IMR-90 (cell line): ENCODE measurements around the gene PTCD1. TPM values are rescaled to one million over a fixed set of nuclear protein-coding genes. Genes with fewer than 3 reads are reported as not detected.

Source experiments
- ATAC-seq: fragments of 200-7000 bp; cut with Tn5 transposase; 2 replicates; pipeline ENCODE4 v1.9.1; 2020; ENCODE audit warnings: low read depth, mild to moderate bottlenecking, moderate library complexity
- BruUV-seq: library from RNA; stranded (reverse); fragments of 400-500 nt; replicated peaks from 2 replicates; lab custom pipeline; 2021; lab: Mats Ljungman, UMichigan
- CTCF ChIA-PET: fragments of 300-600 bp; formaldehyde crosslinking; extraction: SDS; loops from one replicate; lab custom pipeline; 2021; ENCODE audit warnings: antibody characterized with exemption; lab: Yijun Ruan, JAX
- POLR2A ChIA-PET: fragments of 300-600 bp; sonication (Branson Sonifier 250); formaldehyde crosslinking; loops from one replicate; lab custom pipeline; 2022; ENCODE audit warnings: antibody characterized with exemption; ENCODE audit not compliant: unreplicated experiment; lab: Charles Lee
- DNase-seq: peaks from one replicate; pipeline ENCODE4 v3.0.0; 2013
- H2AFZ ChIP-seq: replicated peaks from 2 replicates; pipeline ENCODE3; 2013; ENCODE audit warnings: low read length, mild to moderate bottlenecking; ENCODE audit not compliant: poor library complexity
- H2AK5ac ChIP-seq: 2 replicates; pipeline ENCODE4 v1.6.1; 2013; ENCODE audit warnings: low read depth, low read length, inconsistent platforms
- H2AK9ac ChIP-seq: replicated peaks from 2 replicates; pipeline ENCODE3; 2013; ENCODE audit warnings: mild to moderate bottlenecking, low read depth, low read length, moderate library complexity; ENCODE audit not compliant: poor library complexity
- H2BK120ac ChIP-seq: 2 replicates; pipeline ENCODE4 v1.6.1; 2013; ENCODE audit warnings: low read depth, low read length, inconsistent platforms
- H2BK15ac ChIP-seq: 3 replicates; pipeline ENCODE4 v1.6.1; 2013; ENCODE audit warnings: low read depth, low read length, inconsistent platforms
- H2BK20ac ChIP-seq: 2 replicates; pipeline ENCODE4 v1.6.1; 2013; ENCODE audit warnings: low read depth, mild to moderate bottlenecking, inconsistent platforms, low read length, moderate library complexity
- H2BK5ac ChIP-seq: 2 replicates; pipeline ENCODE4 v1.6.1; 2013; ENCODE audit warnings: mild to moderate bottlenecking, low read depth, low read length, inconsistent platforms; ENCODE audit not compliant: poor library complexity, severe bottlenecking
- H3K14ac ChIP-seq: replicated peaks from 2 replicates; pipeline ENCODE4 v1.6.1; 2013; ENCODE audit warnings: low read depth, low read length, inconsistent platforms
- H3K18ac ChIP-seq: 2 replicates; pipeline ENCODE4 v1.6.1; 2013; ENCODE audit warnings: low read depth, low read length, control low read depth
- H3K23ac ChIP-seq: 2 replicates; pipeline ENCODE4 v1.6.1; 2013; ENCODE audit warnings: low read depth, low read length, inconsistent platforms
- H3K27ac ChIP-seq: 2 replicates; pipeline ENCODE4 v1.5.1; 2013; ENCODE audit warnings: mild to moderate bottlenecking, control low read depth, low read length; ENCODE audit not compliant: insufficient read depth
- H3K27me3 ChIP-seq: 2 replicates; pipeline ENCODE4 v1.6.1; 2013; ENCODE audit warnings: low read length; ENCODE audit not compliant: control insufficient read depth, insufficient read depth
- H3K36me3 ChIP-seq: 2 replicates; pipeline ENCODE4 v1.6.1; 2013; ENCODE audit warnings: low read length, mixed read lengths; ENCODE audit not compliant: control insufficient read depth, insufficient read depth
- H3K4ac ChIP-seq: 2 replicates; pipeline ENCODE4 v1.6.1; 2013; ENCODE audit warnings: low read depth, low read length, inconsistent platforms
- H3K4me1 ChIP-seq: 2 replicates; pipeline ENCODE4 v1.6.1; 2013; ENCODE audit warnings: low read length, mixed read lengths; ENCODE audit not compliant: control insufficient read depth, insufficient read depth
- H3K4me2 ChIP-seq: 2 replicates; pipeline ENCODE4 v1.6.1; 2013; ENCODE audit warnings: low read depth, mild to moderate bottlenecking, control low read depth, low read length, moderate library complexity
- H3K4me3 ChIP-seq: 2 replicates; pipeline ENCODE4 v1.5.1; 2013; ENCODE audit warnings: low read depth, mild to moderate bottlenecking, control low read depth, low read length, moderate library complexity; ENCODE audit not compliant: insufficient read depth
- H3K56ac ChIP-seq: 2 replicates; pipeline ENCODE4 v1.6.1; 2013; ENCODE audit warnings: low read length, inconsistent platforms; ENCODE audit not compliant: insufficient read depth; ENCODE audit errors: extremely low read depth
- H3K79me1 ChIP-seq, 2 experiments: 2 replicates each; pipeline ENCODE4 v1.6.1; 2013; ENCODE audit warnings: low read length in 2 of 2, inconsistent platforms in 1 of 2, low read depth in 1 of 2
- H3K9ac ChIP-seq: 2 replicates; pipeline ENCODE4 v1.6.1; 2013; ENCODE audit warnings: low read depth, low read length, control low read depth
- H3K9me1 ChIP-seq: 2 replicates; pipeline ENCODE4 v1.6.1; 2013; ENCODE audit warnings: low read length, inconsistent platforms; ENCODE audit not compliant: insufficient read depth
- H3K9me3 ChIP-seq: 2 replicates; pipeline ENCODE4 v1.6.1; 2013; ENCODE audit warnings: low read length; ENCODE audit not compliant: control insufficient read depth, insufficient read depth
- H4K20me1 ChIP-seq: 2 replicates; pipeline ENCODE4 v1.6.1; 2013; ENCODE audit warnings: low read length, inconsistent platforms; ENCODE audit not compliant: insufficient read depth
- H4K5ac ChIP-seq: 2 replicates; pipeline ENCODE4 v1.6.1; 2013; ENCODE audit warnings: mild to moderate bottlenecking, low read depth, low read length, control low read depth
- H4K8ac ChIP-seq, 2 experiments: 2 replicates each; pipeline ENCODE4 v1.6.1; 2013; ENCODE audit warnings: low read depth in 2 of 2, low read length in 2 of 2, control low read depth in 1 of 2, inconsistent platforms in 1 of 2
- H4K91ac ChIP-seq: 2 replicates; pipeline ENCODE4 v1.6.1; 2013; ENCODE audit warnings: low read depth, low read length, inconsistent platforms; ENCODE audit not compliant: insufficient read depth
- CEBPB ChIP-seq: IDR thresholded peaks from 2 replicates; pipeline ENCODE4 v1.6.1; 2012; ENCODE audit warnings: low read depth, low read length, improper control_type of control experiment
- CHD1 ChIP-seq: IDR thresholded peaks from 2 replicates; pipeline ENCODE4 v1.6.1; 2012; ENCODE audit warnings: low read depth, low read length, improper control_type of control experiment
- CTCF ChIP-seq: conservative IDR thresholded peaks from 2 replicates; pipeline ENCODE4 v1.5.1; 2012; ENCODE audit warnings: mild to moderate bottlenecking, low read depth, low read length, improper control_type of control experiment
- ELK1 ChIP-seq: fragments of 150-350 bp; IDR thresholded peaks from 2 replicates; pipeline ENCODE4 v1.6.1; 2016; ENCODE audit warnings: low read depth, mild to moderate bottlenecking, low read length, moderate library complexity, borderline replicate concordance
- FOS ChIP-seq: fragments of 150-350 bp; IDR thresholded peaks from 2 replicates; pipeline ENCODE4 v1.6.1; 2016; ENCODE audit warnings: low read depth, low read length
- MAFK ChIP-seq: IDR thresholded peaks from 2 replicates; pipeline ENCODE4 v1.6.1; 2012; ENCODE audit warnings: low read depth, low read length, improper control_type of control experiment
- MAZ ChIP-seq: IDR thresholded peaks from 2 replicates; pipeline ENCODE4 v1.6.1; 2012; ENCODE audit warnings: low read depth, mild to moderate bottlenecking, low read length, improper control_type of control experiment, moderate library complexity, borderline replicate concordance
- MXI1 ChIP-seq: IDR thresholded peaks from 2 replicates; pipeline ENCODE4 v1.6.1; 2012; ENCODE audit warnings: low read depth, mild to moderate bottlenecking, low read length, moderate library complexity, borderline replicate concordance
- POLR2A ChIP-seq: IDR thresholded peaks from 2 replicates; pipeline ENCODE4 v1.6.1; 2012; ENCODE audit warnings: mild to moderate bottlenecking, low read depth, low read length
- RAD21 ChIP-seq: IDR thresholded peaks from 2 replicates; pipeline ENCODE4 v1.6.1; 2012; ENCODE audit warnings: low read length, improper control_type of control experiment
- RCOR1 ChIP-seq: IDR thresholded peaks from 2 replicates; pipeline ENCODE4 v1.6.1; 2012; ENCODE audit warnings: mild to moderate bottlenecking, low read length, improper control_type of control experiment; ENCODE audit not compliant: insufficient replicate concordance
- WGBS, 2 experiments: methylation state at CpG; one replicate each; pipeline versions ENCODE4 v1.1.5 to v1.1.7; 2013; ENCODE audit warnings: missing lambda C conversion rate in 2 of 2; ENCODE audit not compliant: insufficient read length in 1 of 2; ENCODE audit errors: extremely low coverage in 2 of 2; 5-methylcytosine and 5-hydroxymethylcytosine counted together
- dilution Hi-C: fragments of 300-500 bp; cut with HindIII; formaldehyde crosslinking; loops from one replicate; pipeline ENCODE4 v1.14.3; 2018; ENCODE audit warnings: low sequenced_read_pairs; ENCODE audit not compliant: unreplicated experiment
- in situ Hi-C: fragments of 300-500 bp; cut with MboI; formaldehyde crosslinking; loops from 3 replicates; pipeline ENCODE4 v1.14.3; 2019; ENCODE audit warnings: low sequenced_read_pairs, inconsistent platforms, mixed read lengths
- intact Hi-C: fragments of 100-400 bp; cut with micrococcal nuclease; formaldehyde crosslinking; loops from 2 replicates; pipeline ENCODE4 v1.10.0; 2022
- polyA plus RNA-seq, 3 experiments: library from polyadenylated mRNA; depleted of rRNA; stranded (reverse); fragments of >200 nt; gene quantifications; 2 replicates each; pipeline ENCODE4 v1.2.3, GENCODE V29; 2012; ENCODE audit warnings: low replicate concordance in 1 of 3
- total RNA-seq: library from RNA; depleted of rRNA; stranded (reverse); fragments of >200 nt; gene quantifications from 2 replicates; pipeline ENCODE4 v1.2.3, GENCODE V29; 2012

PTCD1 gene
- total and polyA plus RNA-seq, 2 of the 4 experiments (the other 2 are of a cell fraction), result 2.2 to 4.0 TPM

- no TSS peak for BruUV-seq
- H3K14ac ChIP-seq, result no peak overlapping the region
- TF ChIP-seq RAD21, result no peak
- no peak for TF ChIP-seq MXI1
- TF ChIP-seq CEBPB, result no peak
- TF ChIP-seq CHD1, result no peak
- TF ChIP-seq MAZ, result no peak
- TF ChIP-seq MAFK, result no peak
- TF ChIP-seq POLR2A, result no peak
- no peak for TF ChIP-seq ELK1
- TF ChIP-seq RCOR1, result no peak
- no peak for TF ChIP-seq FOS
- no peak for TF ChIP-seq CTCF
- no peak overlapping the region for H2BK20ac ChIP-seq
- H4K20me1 ChIP-seq, result peaks cover 71% of the 10 kb centered on the region
- intact Hi-C loops, result no loop called here
- DNase-seq, result no peak
- H3K4me2 ChIP-seq, result no peak overlapping the region
- no peak overlapping the region for H4K91ac ChIP-seq
- H3K9me1 ChIP-seq, result peaks cover 12% of the 10 kb centered on the region
- dilution Hi-C loops, result no loop called here
- in situ Hi-C loops, result no loop called here
- no peak for ATAC-seq
- WGBS, 2 experiments, result 98% methylated on average over 5 of the region's 5 CpGs; no CpG with 5 or more reads in 1 of the 2 experiments
- H3K18ac ChIP-seq, result no peak overlapping the region
- no peak overlapping the region for H3K4me3 ChIP-seq
- no peak overlapping the region for H2AK5ac ChIP-seq
- H2AK9ac ChIP-seq, result no peak overlapping the region
- ChIA-PET POLR2A (no interaction called here), CTCF (no interaction called here)
- H3K27me3 ChIP-seq, result no peaks in the 10 kb centered on the region
- H4K5ac ChIP-seq, result no peak overlapping the region
- no peak overlapping the region for H4K8ac ChIP-seq
- H3K56ac ChIP-seq, result no peak overlapping the region
- H3K79me1 ChIP-seq, result peaks cover 22 to 73% of the 10 kb centered on the region in 2 experiments
- peaks cover 9% of the 10 kb centered on the region; the same call in 1 of the 2 replicates for H3K4me1 ChIP-seq
- H3K27ac ChIP-seq, result no peak overlapping the region
- H3K23ac ChIP-seq, result no peak overlapping the region
- peaks cover 48% of the 10 kb centered on the region for H3K36me3 ChIP-seq
- no peak overlapping the region for H2BK5ac ChIP-seq
- no peak overlapping the region for H3K4ac ChIP-seq
- no peak overlapping the region for H2BK15ac ChIP-seq
- peak overlapping the region; percentile 15 for H2AFZ ChIP-seq
- H3K9me3 ChIP-seq, result no peaks in the 10 kb centered on the region
- H2BK120ac ChIP-seq, result no peak overlapping the region
- H3K9ac ChIP-seq, result no peak overlapping the region
Measured at GRCh38 chr7:99403764-99404163, 34.8 kb downstream of the PTCD1 start.
